PC-3 (cell line): ENCODE measurements around the gene LMNTD1. TPM values are rescaled to one million over a fixed set of nuclear protein-coding genes. Genes with fewer than 3 reads are reported as not detected.

Experiments
- ATAC-seq: fragments of 200-7000 bp; cut with Tn5 transposase; 2 replicates; pipeline ENCODE4 v1.9.1; 2020; ENCODE audit warnings: mild to moderate bottlenecking, moderate library complexity
- BruUV-seq: library from RNA; stranded (reverse); fragments of 400-500 nt; replicated peaks from 2 replicates; lab custom pipeline; 2021; lab: Mats Ljungman, UMichigan
- CTCF ChIA-PET: fragments of 300-600 bp; sonication (Branson Sonifier 250); formaldehyde crosslinking; loops from one replicate; lab custom pipeline; 2022; ENCODE audit warnings: antibody characterized with exemption; lab: Charles Lee
- POLR2A ChIA-PET: fragments of 300-600 bp; sonication (Branson Sonifier 250); formaldehyde crosslinking; loops from one replicate; lab custom pipeline; 2022; ENCODE audit warnings: antibody characterized with exemption; ENCODE audit not compliant: unreplicated experiment; lab: Charles Lee
- DNase-seq: peaks from one replicate; pipeline ENCODE4 v3.0.0-alpha.2; 2015
- H2AFZ ChIP-seq: fragments of 300-600 bp; sonication (generic); 2 replicates; pipeline ENCODE4 v1.6.0; 2016; ENCODE audit warnings: antibody characterized with exemption, low read length
- H3F3A ChIP-seq: fragments of 300-600 bp; sonication (generic); one replicate; pipeline ENCODE4 v1.6.0; 2017; ENCODE audit warnings: antibody characterized with exemption, low read length, control low read depth, mild to moderate bottlenecking; ENCODE audit not compliant: unreplicated experiment
- H3K27ac ChIP-seq: fragments of 300-600 bp; sonication (generic); 2 replicates; pipeline ENCODE4 v1.5.1; 2016; ENCODE audit warnings: mild to moderate bottlenecking, low read length
- H3K27me3 ChIP-seq: fragments of 300-600 bp; sonication (generic); 2 replicates; pipeline ENCODE4 v1.6.1; 2016; ENCODE audit warnings: low read length, mixed read lengths
- H3K36me3 ChIP-seq: fragments of 300-600 bp; sonication (generic); 2 replicates; pipeline ENCODE4 v1.6.1; 2016; ENCODE audit warnings: low read depth, mixed run types, low read length, mixed read lengths
- H3K4me1 ChIP-seq: fragments of 300-600 bp; sonication (generic); 2 replicates; pipeline ENCODE4 v1.5.1; 2016; ENCODE audit warnings: low read length; ENCODE audit not compliant: insufficient read depth
- H3K4me2 ChIP-seq: fragments of 300-600 bp; sonication (generic); 2 replicates; pipeline ENCODE4 v1.6.0; 2016; ENCODE audit warnings: low read length
- H3K4me3 ChIP-seq: fragments of 300-600 bp; sonication (generic); 2 replicates; pipeline ENCODE4 v1.5.1; 2016; ENCODE audit warnings: mild to moderate bottlenecking, low read length, mixed read lengths
- H3K79me2 ChIP-seq: fragments of 300-600 bp; sonication (generic); 2 replicates; pipeline ENCODE4 v1.6.1; 2017; ENCODE audit warnings: low read length, mixed read lengths
- H3K9ac ChIP-seq: fragments of 300-600 bp; sonication (generic); 2 replicates; pipeline ENCODE4 v1.6.0; 2016; ENCODE audit warnings: mild to moderate bottlenecking, low read length
- H3K9me2 ChIP-seq: fragments of 300-600 bp; sonication (generic); replicated peaks from 2 replicates; pipeline ENCODE4 v1.6.1; 2016; ENCODE audit warnings: mixed run types, low read length, mixed read lengths
- H3K9me3 ChIP-seq: fragments of 300-600 bp; sonication (generic); 2 replicates; pipeline ENCODE4 v1.6.1; 2016; ENCODE audit warnings: low read length, mixed read lengths
- H4K20me1 ChIP-seq: fragments of 300-600 bp; sonication (generic); 2 replicates; pipeline ENCODE4 v1.6.1; 2016; ENCODE audit warnings: low read length, mixed read lengths
- CTCF ChIP-seq: fragments of 300-600 bp; sonication (generic); conservative IDR thresholded peaks from 2 replicates; pipeline ENCODE4 v1.5.1; 2017; ENCODE audit warnings: antibody characterized with exemption, low read depth, mild to moderate bottlenecking, low read length
- EZH2 ChIP-seq: fragments of 300-600 bp; sonication (generic); IDR thresholded peaks from one replicate; pipeline ENCODE4 v1.6.1; 2017; ENCODE audit warnings: antibody characterized with exemption, mild to moderate bottlenecking, low read length; ENCODE audit not compliant: unreplicated experiment
- EZH2phosphoT487 ChIP-seq: fragments of 300-600 bp; sonication (generic); IDR thresholded peaks from 2 replicates; pipeline ENCODE4 v1.6.1; 2018; ENCODE audit warnings: mild to moderate bottlenecking, antibody characterized with exemption, low read length, borderline replicate concordance
- intact Hi-C: fragments of 100-400 bp; cut with micrococcal nuclease; formaldehyde crosslinking; loops from 2 replicates; pipeline ENCODE4 v1.9.0; 2023
- total RNA-seq: library from RNA; depleted of rRNA; stranded (reverse); fragments of >200 nt; gene quantifications from 2 replicates; pipeline ENCODE4 v1.2.3, GENCODE V29; 2014

LMNTD1 gene
- total RNA-seq, 1 experiment from 2014 or later = not detected

DNA sequence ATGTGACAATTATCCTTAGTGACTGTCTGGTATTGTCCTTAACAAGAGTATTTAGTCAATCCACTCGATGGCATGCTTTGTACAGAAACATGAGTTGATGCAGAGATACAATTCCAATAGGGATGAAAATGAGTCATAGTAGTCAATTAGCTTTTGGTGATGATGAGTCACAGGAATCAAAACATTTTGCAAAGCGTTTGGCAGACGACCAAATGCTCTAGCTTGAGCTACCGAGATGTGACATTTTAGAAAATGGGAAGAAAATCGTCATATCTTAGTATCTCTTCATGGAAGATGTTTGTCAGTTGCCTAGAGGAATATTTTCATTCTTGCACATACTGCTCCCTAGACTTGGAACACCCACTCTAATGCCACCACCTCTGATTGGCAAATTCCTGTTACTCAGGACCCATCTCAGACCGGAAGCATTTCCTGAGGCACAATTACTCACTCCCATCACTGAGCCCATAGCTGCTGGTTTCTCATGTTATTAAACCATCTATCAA, 95.0 kb downstream of the LMNTD1 start:
- Histone ChIP-seq H3K9me3 (no peaks in the 10 kb centered on the region), H3K27me3 (no peaks in the 10 kb centered on the region), H3K4me2 (peak overlapping the region; percentile 67), H3K4me3 (peak overlapping the region; percentile 20; the same call in 1 of the 2 replicates), H3K4me1 (peaks cover 19% of the 10 kb centered on the region), H3K9ac (no peak overlapping the region; the same call in 1 of the 2 replicates), H3K27ac (peak overlapping the region; percentile 82), H3K36me3 (0 out of 2 replicates have a peak, but pooled peaks cover 2% of the 10 kb centered on the region), H3F3A (no peaks in the 10 kb centered on the region), H2AFZ (no peak overlapping the region), H3K9me2 (no peaks in the 10 kb centered on the region), H4K20me1 (no peaks in the 10 kb centered on the region), H3K79me2 (no peaks in the 10 kb centered on the region)
- CTCF ChIA-PET = interaction anchor here (0.6 kb wide), 1 partner anchor 446 kb away, joined by 5 read pairs; no protein-coding TSS in a partner anchor
- ATAC-seq (peak; percentile 95), DNase-seq (peak; percentile 93)
- POLR2A ChIA-PET = no interaction called here
- BruUV-seq = no TSS peak
- intact Hi-C loops = loop anchor here (5.0 kb wide), 2 partner anchors 34 to 94 kb away; partner anchors contain the start of gene LMNTD1
- TF ChIP-seq EZH2 (no peak), CTCF (no peak), EZH2phosphoT487 (no peak)

DNA sequence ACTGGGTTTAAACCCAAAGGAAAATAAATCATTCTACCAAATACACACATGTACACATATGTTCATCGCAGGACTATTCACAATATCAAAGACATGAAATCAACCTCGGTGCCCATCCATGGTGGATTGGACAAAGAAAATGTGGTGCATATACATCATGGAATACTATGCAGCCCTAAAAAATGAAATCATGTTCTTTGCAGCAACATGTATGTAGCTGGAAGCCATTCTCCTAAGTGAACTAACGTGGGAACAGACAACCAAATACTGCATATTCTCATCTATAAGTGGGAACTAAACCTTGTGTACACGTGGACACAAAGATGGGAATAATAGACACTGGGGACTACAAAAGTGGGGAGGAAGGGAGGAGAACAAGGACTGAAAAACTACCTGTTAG, 96.6 kb downstream of the LMNTD1 start:
- ATAC-seq (no peak), DNase-seq (no peak)
- POLR2A ChIA-PET = interaction anchor here (0.6 kb wide), 1 partner anchor 1038 kb away, joined by 12 read pairs; no protein-coding TSS in a partner anchor
- no peak for TF ChIP-seq CTCF
- no peak for TF ChIP-seq EZH2phosphoT487
- no peak for TF ChIP-seq EZH2
- Histone ChIP-seq H3K27me3 (no peaks in the 10 kb centered on the region), H3K27ac (no peak overlapping the region), H3K36me3 (0 out of 2 replicates have a peak, but pooled peaks cover 2% of the 10 kb centered on the region), H3K4me2 (no peak overlapping the region), H3K79me2 (no peaks in the 10 kb centered on the region), H3K4me3 (no peak overlapping the region), H2AFZ (no peak overlapping the region), H4K20me1 (no peaks in the 10 kb centered on the region), H3K4me1 (peaks cover 19% of the 10 kb centered on the region), H3K9me2 (no peaks in the 10 kb centered on the region), H3F3A (no peaks in the 10 kb centered on the region), H3K9me3 (no peaks in the 10 kb centered on the region), H3K9ac (no peak overlapping the region)
- CTCF ChIA-PET = no interaction called here
- intact Hi-C loops = loop anchor here (5.0 kb wide), 2 partner anchors 36 to 96 kb away; partner anchors contain the start of gene LMNTD1
- no TSS peak for BruUV-seq

DNA sequence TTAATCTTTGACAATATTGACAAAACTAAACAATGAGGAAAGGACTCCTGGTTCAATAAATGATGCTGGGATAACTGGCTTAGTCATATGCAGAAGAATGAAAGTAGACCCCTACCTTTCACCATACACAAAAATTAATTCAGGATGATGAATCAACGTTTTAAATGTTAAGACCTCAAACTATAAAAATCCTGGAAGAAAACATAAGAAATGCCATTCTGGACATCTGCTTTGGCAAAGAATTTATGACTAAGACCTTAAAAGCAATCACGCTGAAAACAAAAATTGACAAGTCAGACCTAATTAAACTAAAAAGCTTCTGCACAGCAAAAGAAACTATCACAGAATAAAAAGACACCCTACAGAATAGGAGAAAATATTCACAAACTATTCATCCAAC, 97.4 kb downstream of the LMNTD1 start:
- intact Hi-C loops = loop anchor here (5.0 kb wide), 2 partner anchors 37 to 97 kb away; partner anchors contain the start of gene LMNTD1
- no peak overlapping the region for H3K9ac ChIP-seq
- no peak overlapping the region for H2AFZ ChIP-seq
- 0 out of 2 replicates have a peak, but pooled peaks cover 2% of the 10 kb centered on the region for H3K36me3 ChIP-seq
- no peak overlapping the region for H3K27ac ChIP-seq
- H3K79me2 ChIP-seq = no peaks in the 10 kb centered on the region
- DNase-seq = peak; percentile 67
- POLR2A ChIA-PET = interaction anchor here (0.6 kb wide), 1 partner anchor 1039 kb away, joined by 12 read pairs; no protein-coding TSS in a partner anchor
- no peak for TF ChIP-seq EZH2phosphoT487
- TF ChIP-seq CTCF = no peak
- no peak for TF ChIP-seq EZH2
- no TSS peak for BruUV-seq
- CTCF ChIA-PET = no interaction called here
- ATAC-seq = peak; percentile 22; the same call in 1 of the 2 replicates
- H3K4me2 ChIP-seq = no peak overlapping the region
- H3F3A ChIP-seq = no peaks in the 10 kb centered on the region
- H4K20me1 ChIP-seq = no peaks in the 10 kb centered on the region
- no peaks in the 10 kb centered on the region for H3K9me2 ChIP-seq
- H3K4me1 ChIP-seq = peaks cover 19% of the 10 kb centered on the region
- no peaks in the 10 kb centered on the region for H3K9me3 ChIP-seq
- no peaks in the 10 kb centered on the region for H3K27me3 ChIP-seq
- H3K4me3 ChIP-seq = no peak overlapping the region
